Measurements from ENCODE around the gene FBXO24. TPM values are rescaled to one million over a fixed set of nuclear protein-coding genes. Genes with fewer than 3 reads are reported as not detected.

The FBXO24 gene
- total and polyA plus RNA-seq, 4 donors, result 0.25 to 1.3 (median 0.33) TPM

GRCh38 chr7:100632951-100633717, 47.0 kb downstream of the FBXO24 start:
- WGBS, 2 donors, result 1 to 3% methylated on average over 60 to 72 of the region's 72 CpGs
- peak; percentile 63 for ATAC-seq (ENCODE audit: insufficient read depth, low FRiP score)
- no peak overlapping the region for H3K9ac ChIP-seq (ENCODE audit: insufficient read depth in 1 of 2, low read length in 2 of 2)

GRCh38 chr7:100639995-100640516, 53.9 kb downstream of the FBXO24 start:
- Histone ChIP-seq H3K4me1 (ENCODE audit: control insufficient read depth in 5 of 5, insufficient read depth in 5 of 5, low read length in 5 of 5) (peaks cover 0 to 6% (median 0%) of the 10 kb centered on the region in 5 donors), H3K36me3 (ENCODE audit: control insufficient read depth in 4 of 4, insufficient read depth in 4 of 4, low read length in 4 of 4) (no peaks in the 10 kb centered on the region), H3K9me3 (ENCODE audit: control insufficient read depth in 4 of 4, insufficient read depth in 3 of 4, low read length in 3 of 4) (no peaks in the 10 kb centered on the region), H3K27ac (ENCODE audit: low read depth in 1 of 2, low read length in 1 of 2) (no peak overlapping the region), H3K4me3 (no peak overlapping the region), H3K9ac (ENCODE audit: insufficient read depth in 1 of 2, low read length in 2 of 2) (no peak overlapping the region), H3K27me3 (ENCODE audit: control insufficient read depth in 3 of 3, insufficient read depth in 3 of 3, low read length in 2 of 3) (peaks cover 0 to 6% (median 0%) of the 10 kb centered on the region in 3 donors)
- 84 to 91% methylated on average over 17 of the region's 17 CpGs for WGBS, 2 donors
- DNase-seq (no peak), ATAC-seq (ENCODE audit: insufficient read depth, low FRiP score) (no peak)
- TF ChIP-seq CTCF (IDR thresholded peaks at IDR 0.05; ENCODE audit: control extremely low read depth, extremely low read depth), result no peak

More at GRCh38 chr7:100632951-100633717, 47.0 kb downstream of the FBXO24 start:
- Histone ChIP-seq H3K27ac (ENCODE audit: low read depth in 1 of 2, low read length in 1 of 2) (no peak overlapping the region), H3K36me3 (ENCODE audit: control insufficient read depth in 4 of 4, insufficient read depth in 4 of 4, low read length in 4 of 4) (no peaks in the 10 kb centered on the region), H3K4me3 (no peak overlapping the region), H3K4me1 (ENCODE audit: control insufficient read depth in 5 of 5, insufficient read depth in 5 of 5, low read length in 5 of 5) (peaks cover 0 to 6% (median 0%) of the 10 kb centered on the region in 5 donors), H3K9me3 (ENCODE audit: control insufficient read depth in 4 of 4, insufficient read depth in 3 of 4, low read length in 3 of 4) (no peaks in the 10 kb centered on the region), H3K27me3 (ENCODE audit: control insufficient read depth in 3 of 3, insufficient read depth in 3 of 3, low read length in 2 of 3) (peaks cover 0 to 14% (median 10%) of the 10 kb centered on the region in 3 donors)
- peak; percentile 54 to 63 (median 59) for DNase-seq
- TF ChIP-seq CTCF (IDR thresholded peaks at IDR 0.05; ENCODE audit: control extremely low read depth, extremely low read depth), result no peak

GRCh38 chr7:100640517-100641440, 54.7 kb downstream of the FBXO24 start:
- Histone ChIP-seq H3K36me3 (ENCODE audit: control insufficient read depth in 4 of 4, insufficient read depth in 4 of 4, low read length in 4 of 4) (no peaks in the 10 kb centered on the region), H3K4me1 (ENCODE audit: control insufficient read depth in 5 of 5, insufficient read depth in 5 of 5, low read length in 5 of 5) (peaks cover 0 to 6% (median 0%) of the 10 kb centered on the region in 5 donors), H3K27ac (ENCODE audit: low read depth in 1 of 2, low read length in 1 of 2) (no peak overlapping the region), H3K27me3 (ENCODE audit: control insufficient read depth in 3 of 3, insufficient read depth in 3 of 3, low read length in 2 of 3) (peaks cover 0 to 9% (median 0%) of the 10 kb centered on the region in 3 donors), H3K9ac (ENCODE audit: insufficient read depth in 1 of 2, low read length in 2 of 2) (no peak overlapping the region), H3K9me3 (ENCODE audit: control insufficient read depth in 4 of 4, insufficient read depth in 3 of 4, low read length in 3 of 4) (no peaks in the 10 kb centered on the region), H3K4me3 (no peak overlapping the region)
- no peak for DNase-seq
- 57 to 62% methylated on average over 22 to 24 of the region's 24 CpGs for WGBS, 2 donors
- no peak for TF ChIP-seq CTCF (IDR thresholded peaks at IDR 0.05; ENCODE audit: control extremely low read depth, extremely low read depth)
- ATAC-seq (ENCODE audit: insufficient read depth, low FRiP score), result no peak

Data from lung (tissue), 12 donors.